Endothelial cell of hepatic sinusoid (primary cell): ENCODE results near the gene WDR17.
"Not testable (repeated sequence)": the region's sequence is repeated elsewhere in the genome, so short reads cannot be mapped to it uniquely, and the experiment has no call there.

Experiments
- in situ Hi-C: cut with HindIII; loops from 2 replicates; pipeline ENCODE4 v1.10.0; 2017; ENCODE audit warnings: low sequenced_read_pairs

The WDR17 gene

GRCh38 chr4:176189891-176190795, 124.5 kb downstream of the WDR17 start:
- in situ Hi-C loops = no loop called here

- in situ Hi-C loops = no loop called here
These were observed 126.3 kb downstream of the WDR17 start for GRCh38 chr4:176191974-176192373.

- in situ Hi-C loops = no loop called here
These were observed 127.5 kb downstream of the WDR17 start for GRCh38 chr4:176193126-176193525.

GRCh38 chr4:176193938-176194337, 128.3 kb downstream of the WDR17 start:
- in situ Hi-C loops = no loop called here

GRCh38 chr4:176195184-176195978, 129.7 kb downstream of the WDR17 start, which contains the start of gene SPATA4:
SPATA4 (minus strand) TSS chr4:176195585; CDS start chr4:176195562, 23 bp downstream.
- in situ Hi-C loops = loop anchor here (5.0 kb wide), 1 partner anchor 77 kb away; no protein-coding TSS in a partner anchor

- in situ Hi-C loops = loop anchor here (5.0 kb wide), 1 partner anchor 74 kb away; no protein-coding TSS in a partner anchor
These were observed 132.8 kb downstream of the WDR17 start for GRCh38 chr4:176198316-176198903.

- in situ Hi-C loops = loop anchor here (5.0 kb wide), 1 partner anchor 137 kb away; no protein-coding TSS in a partner anchor
These were observed 139.7 kb downstream of the WDR17 start for GRCh38 chr4:176205299-176205698.

GRCh38 chr4:176207839-176208238, 142.2 kb downstream of the WDR17 start:
- in situ Hi-C loops = loop anchor here (5.0 kb wide), 1 partner anchor 134 kb away; no protein-coding TSS in a partner anchor

GRCh38 chr4:176209535-176209934, 143.9 kb downstream of the WDR17 start:
- in situ Hi-C loops = loop anchor here (5.0 kb wide), 1 partner anchor 133 kb away; no protein-coding TSS in a partner anchor

- in situ Hi-C loops = no loop called here
These were observed 144.5 kb downstream of the WDR17 start for GRCh38 chr4:176210101-176210500.

GRCh38 chr4:176210579-176211296, 145.1 kb downstream of the WDR17 start:
- in situ Hi-C loops = no loop called here

GRCh38 chr4:176212351-176212750, 146.7 kb downstream of the WDR17 start:
- in situ Hi-C loops = not testable (repeated sequence)

GRCh38 chr4:176217510-176217909, 151.9 kb downstream of the WDR17 start:
- in situ Hi-C loops = no loop called here

GRCh38 chr4:176222149-176222548, 156.5 kb downstream of the WDR17 start:
- in situ Hi-C loops = no loop called here

GRCh38 chr4:176223561-176223960, 157.9 kb downstream of the WDR17 start:
- in situ Hi-C loops = no loop called here

GRCh38 chr4:176226736-176227135, 161.1 kb downstream of the WDR17 start:
- in situ Hi-C loops = no loop called here

- in situ Hi-C loops = no loop called here
These were observed 164.0 kb downstream of the WDR17 start for GRCh38 chr4:176229645-176230044.
